Prostate gland (tissue), 2 donors: ENCODE results near the gene CACNG1. TPM values are rescaled to one million over a fixed set of nuclear protein-coding genes. Genes with fewer than 3 reads are reported as not detected.

Experiments used
- DNase-seq: peaks from one replicate; pipeline ENCODE4 v3.0.0-alpha.2; 2019; ENCODE audit warnings: low spot score
- H3K27ac ChIP-seq, 2 donors: fragments of 200-600 bp; sonication (generic); 2 replicates each; pipeline ENCODE4 v1.5.1; 2017 to 2019
- H3K27me3 ChIP-seq: fragments of 200-600 bp; sonication (generic); replicated peaks from 2 replicates; pipeline ENCODE4 v1.5.1; 2019; ENCODE audit not compliant: insufficient read depth
- H3K36me3 ChIP-seq, 2 donors: fragments of 200-600 bp; sonication (generic); 1 replicate in 1 of 2; 2 replicates in 1 of 2; pipeline versions ENCODE4 v1.5.1 to v1.8.1; 2017 to 2019
- H3K4me1 ChIP-seq: fragments of 200-600 bp; sonication (generic); replicated peaks from 2 replicates; pipeline ENCODE4 v1.5.1; 2019
- H3K4me3 ChIP-seq, 2 donors: fragments of 200-600 bp; sonication (generic); 2 replicates each; pipeline ENCODE4 v1.5.1; 2017 to 2019
- H3K9me3 ChIP-seq: fragments of 200-600 bp; sonication (generic); 2 replicates; pipeline ENCODE4 v1.5.1; 2017
- CTCF ChIP-seq, 4 experiments: fragments of 200-600 bp in 2 of 4; fragments of 450-650 bp in 2 of 4; sonication (generic) in 2 of 4; IDR thresholded peaks; 1 replicate in 3 of 4; 2 replicates in 1 of 4; pipeline ENCODE4 v1.5.1; 2016 to 2019; ENCODE audit warnings: antibody characterized with exemption in 4 of 4, mild to moderate bottlenecking in 2 of 4, moderate library complexity in 2 of 4
- POLR2A ChIP-seq: fragments of 450-650 bp; IDR thresholded peaks from one replicate; pipeline ENCODE4 v1.6.1; 2016; ENCODE audit warnings: antibody characterized with exemption, mild to moderate bottlenecking
- POLR2AphosphoS5 ChIP-seq: sonication (generic); formaldehyde crosslinking; IDR thresholded peaks from one replicate; pipeline ENCODE4 v1.6.1; 2017; ENCODE audit warnings: antibody characterized with exemption
- WGBS: methylation state at CpG from one replicate; pipeline ENCODE4 v1.1.5; 2018; 5-methylcytosine and 5-hydroxymethylcytosine counted together
- intact Hi-C: fragments of 100-400 bp; cut with DNase I; formaldehyde crosslinking; loops from one replicate; pipeline ENCODE4 v1.14.2; 2022
- total RNA-seq, 2 donors: library from RNA; depleted of rRNA; stranded (reverse); fragments of >200 nt; gene quantifications; one replicate each; pipeline ENCODE4 v1.1.0, GENCODE V29; 2016

Gene CACNG1
- total RNA-seq, 2 donors from 2014 or later, result 0.74 TPM; not detected in 1

- Histone ChIP-seq H3K4me3 (no peak overlapping the region), H3K4me1 (no peaks in the 10 kb centered on the region), H3K27ac (no peak overlapping the region), H3K27me3 (no peaks in the 10 kb centered on the region), H3K9me3 (no peaks in the 10 kb centered on the region), H3K36me3 (no peaks in the 10 kb centered on the region)
- no peak for DNase-seq
- TF ChIP-seq POLR2A (no peak), CTCF (IDR thresholded peaks at IDR 0.05) (no peak), POLR2AphosphoS5 (no peak)
- 64% methylated on average over 7 of the region's 7 CpGs for WGBS
- intact Hi-C loops, result no loop called here
These were observed 31.9 kb downstream of the CACNG1 start for GRCh38 chr17:67076290-67076689.

GRCh38 chr17:67078292-67078691 is 33.9 kb downstream of the CACNG1 start:
- 94% methylated on average over 11 of the region's 11 CpGs for WGBS
- H3K36me3 ChIP-seq, result no peaks in the 10 kb centered on the region
- H3K4me1 ChIP-seq, result no peaks in the 10 kb centered on the region
- H3K27ac ChIP-seq, result no peak overlapping the region
- intact Hi-C loops, result no loop called here
- no peak overlapping the region for H3K4me3 ChIP-seq
- TF ChIP-seq POLR2AphosphoS5, result no peak
- no peak for TF ChIP-seq CTCF (IDR thresholded peaks at IDR 0.05)
- no peak for TF ChIP-seq POLR2A
- no peaks in the 10 kb centered on the region for H3K9me3 ChIP-seq
- DNase-seq, result no peak
- no peaks in the 10 kb centered on the region for H3K27me3 ChIP-seq

- no peaks in the 10 kb centered on the region for H3K9me3 ChIP-seq
- no peaks in the 10 kb centered on the region for H3K27me3 ChIP-seq
- no peaks in the 10 kb centered on the region for H3K4me1 ChIP-seq
- no peak overlapping the region for H3K4me3 ChIP-seq
- intact Hi-C loops, result no loop called here
- no peak for DNase-seq
- 93% methylated on average over 2 of the region's 2 CpGs for WGBS
- H3K36me3 ChIP-seq, result no peaks in the 10 kb centered on the region
- TF ChIP-seq POLR2A (no peak), POLR2AphosphoS5 (no peak), CTCF (IDR thresholded peaks at IDR 0.05) (no peak)
- H3K27ac ChIP-seq, result no peak overlapping the region
These were observed 35.1 kb downstream of the CACNG1 start for GRCh38 chr17:67079491-67079890.

GRCh38 chr17:67080804-67081203 is 36.5 kb downstream of the CACNG1 start:
- intact Hi-C loops, result no loop called here
- H3K27ac ChIP-seq, result no peak overlapping the region

More at GRCh38 chr17:67080804-67081203, 36.5 kb downstream of the CACNG1 start:
- no peaks in the 10 kb centered on the region for H3K36me3 ChIP-seq
- 82% methylated on average over 2 of the region's 2 CpGs for WGBS
- H3K27me3 ChIP-seq, result no peaks in the 10 kb centered on the region
- DNase-seq, result no peak
- H3K4me3 ChIP-seq, result no peak overlapping the region
- H3K4me1 ChIP-seq, result no peaks in the 10 kb centered on the region
- H3K9me3 ChIP-seq, result no peaks in the 10 kb centered on the region
- TF ChIP-seq POLR2A, result no peak
- TF ChIP-seq CTCF (IDR thresholded peaks at IDR 0.05), result no peak
- TF ChIP-seq POLR2AphosphoS5, result no peak
